SK-N-SH (cell line): Measurements from ENCODE around the gene KYNU.

ENCODE experiments used
- CTCF ChIP-seq: fragments of 200-600 bp; sonication (generic); IDR thresholded peaks from 2 replicates; pipeline ENCODE4 v1.6.1; 2017; ENCODE audit warnings: antibody characterized with exemption, mild to moderate bottlenecking, moderate library complexity
- ELF1 ChIP-seq: IDR thresholded peaks from 2 replicates; pipeline ENCODE4 v1.4.0; 2012
- EP300 ChIP-seq, 2 experiments: IDR thresholded peaks; 2 replicates each; pipeline versions ENCODE4 v1.4.0 to v1.6.1; 2012; ENCODE audit warnings: borderline replicate concordance in 1 of 2, low read depth in 1 of 2, low read length in 1 of 2
- IRF3 ChIP-seq: fragments of 150-350 bp; IDR thresholded peaks from 2 replicates; pipeline ENCODE4 v1.6.1; 2016; ENCODE audit warnings: mild to moderate bottlenecking, low read depth, low read length
- POLR2AphosphoS5 ChIP-seq: IDR thresholded peaks from 2 replicates; pipeline ENCODE4 v1.6.1; 2012; ENCODE audit warnings: low read depth, low read length
- RCOR1 ChIP-seq: fragments of 150-350 bp; IDR thresholded peaks from 2 replicates; pipeline ENCODE4 v1.6.1; 2017; ENCODE audit warnings: antibody characterized with exemption, low read length
- REST ChIP-seq: IDR thresholded peaks from 2 replicates; pipeline ENCODE4 v1.6.1; 2012; ENCODE audit warnings: mild to moderate bottlenecking, low read depth, low read length, moderate library complexity
- RFX5 ChIP-seq: IDR thresholded peaks from 2 replicates; pipeline ENCODE4 v1.6.1; 2012; ENCODE audit warnings: mild to moderate bottlenecking, improper control_type of control experiment, low read length
- RXRA ChIP-seq: IDR thresholded peaks from 2 replicates; pipeline ENCODE4 v1.4.0; 2012; ENCODE audit warnings: low read depth, mild to moderate bottlenecking, borderline replicate concordance

GRCh38 chr2:142936629-142937028 is 59.2 kb downstream of the KYNU start:
- no peak for TF ChIP-seq CTCF
- TF ChIP-seq ELF1, result no peak
- TF ChIP-seq POLR2AphosphoS5, result no peak
- no peak for TF ChIP-seq REST
- no peak for TF ChIP-seq RXRA
- no peak for TF ChIP-seq RFX5
- no peak for TF ChIP-seq EP300 (IDR thresholded peaks at IDR 0.05; ENCODE audit: borderline replicate concordance in 1 of 2, low read depth in 1 of 2, low read length in 1 of 2)
- no peak for TF ChIP-seq RCOR1
- TF ChIP-seq IRF3, result no peak
